CD4-positive, alpha-beta T cell (primary cell): ENCODE measurements around the gene MCTP1. TPM values are rescaled to one million over a fixed set of nuclear protein-coding genes. Genes with fewer than 3 reads are reported as not detected.

Experiments
- ATAC-seq: fragments of 200-7000 bp; cut with Tn5 transposase; one replicate; pipeline ENCODE4 v1.10.0; 2022; ENCODE audit warnings: mild to moderate bottlenecking; ENCODE audit not compliant: poor library complexity
- CTCF ChIA-PET: fragments of 350-600 bp; sonication (Branson Sonifier 250); formaldehyde crosslinking; loops from one replicate; lab custom pipeline; 2021; ENCODE audit warnings: antibody characterized with exemption, inconsistent platforms; lab: Charles Lee
- POLR2A ChIA-PET: fragments of 350-600 bp; sonication (Branson Sonifier 250); formaldehyde crosslinking; loops from one replicate; lab custom pipeline; 2021; ENCODE audit warnings: antibody characterized with exemption, inconsistent platforms; lab: Charles Lee
- DNase-seq, 14 experiments: peaks; one replicate each; pipeline ENCODE4 v3.0.0-alpha.2; 2013 to 2020; ENCODE audit warnings: mixed read lengths in 2 of 14
- H3K27ac ChIP-seq, 2 donors: one replicate each; pipeline versions ENCODE4 v1.5.1 to v1.7.0; 2013; ENCODE audit warnings: low read length in 2 of 2, low read depth in 1 of 2, mild to moderate bottlenecking in 1 of 2
- H3K27me3 ChIP-seq, 2 experiments: 1 replicate in 1 of 2; 2 replicates in 1 of 2; pipeline versions ENCODE4 v1.6.1 to v1.7.0; 2013; ENCODE audit warnings: low read length in 2 of 2, control low read depth in 1 of 2, mild to moderate bottlenecking in 1 of 2, moderate library complexity in 1 of 2; ENCODE audit not compliant: insufficient read depth in 2 of 2, control insufficient read depth in 1 of 2
- H3K36me3 ChIP-seq: one replicate; pipeline ENCODE4 v1.6.1; 2013; ENCODE audit warnings: low read length, control low read depth; ENCODE audit not compliant: insufficient read depth
- H3K4me1 ChIP-seq: one replicate; pipeline ENCODE4 v1.6.1; 2013; ENCODE audit warnings: low read length, control low read depth; ENCODE audit not compliant: insufficient read depth
- H3K4me3 ChIP-seq: one replicate; pipeline ENCODE4 v1.5.1; 2013; ENCODE audit warnings: mild to moderate bottlenecking, low read length, moderate library complexity
- H3K9me3 ChIP-seq, 2 experiments: 1 replicate in 1 of 2; 2 replicates in 1 of 2; pipeline versions ENCODE4 v1.6.1 to v1.7.0; 2013; ENCODE audit warnings: low read length in 2 of 2, mild to moderate bottlenecking in 2 of 2, control low read depth in 1 of 2, moderate library complexity in 1 of 2; ENCODE audit not compliant: control insufficient read depth in 1 of 2, insufficient read depth in 1 of 2
- H3K27ac Mint-ChIP-seq: one replicate; pipeline ENCODE4 v1.8.0; 2020; ENCODE audit warnings: mixed read lengths
- H3K27me3 Mint-ChIP-seq: one replicate; pipeline ENCODE4 v1.8.0; 2021; ENCODE audit warnings: mixed read lengths
- H3K36me3 Mint-ChIP-seq: one replicate; pipeline ENCODE4 v1.8.0; 2021; ENCODE audit warnings: low read depth, mixed read lengths
- H3K4me1 Mint-ChIP-seq: one replicate; pipeline ENCODE4 v1.8.0; 2021; ENCODE audit warnings: low read depth, mixed read lengths
- H3K4me3 Mint-ChIP-seq: one replicate; pipeline ENCODE4 v1.8.0; 2020; ENCODE audit warnings: mild to moderate bottlenecking, mixed read lengths
- H3K9me3 Mint-ChIP-seq: one replicate; pipeline ENCODE4 v1.8.0; 2020; ENCODE audit warnings: mixed read lengths
- CTCF ChIP-seq: fragments of 200-600 bp; IDR thresholded peaks from one replicate; pipeline ENCODE4 v1.8.0; 2022; ENCODE audit warnings: antibody characterized with exemption, mild to moderate bottlenecking
- intact Hi-C, 2 experiments: fragments of 100-400 bp; cut with DNase I in 1 of 2; cut with micrococcal nuclease in 1 of 2; formaldehyde crosslinking; loops; one replicate each; pipeline versions ENCODE4 v1.15.1 to v1.9.0; 2023 to 2025; cut with DNase I, micrococcal nuclease
- total RNA-seq, 174 experiments: library from RNA in 2 of 174; stranded (reverse) in 2 of 174; gene quantifications; one replicate each; pipeline ENCODE4 v1.2.3 and lab custom pipeline; 2021 to 2026

Gene MCTP1
- total RNA-seq, 2 experiments from 2014 or later: 2.1 to 2.7 TPM

GRCh38 chr5:95304711-95305110 lies 19.8 kb upstream of the MCTP1 start:
- Histone ChIP-seq H3K27ac (no peak overlapping the region), H3K4me3 (no peak overlapping the region), H3K27me3 (peaks cover 0 to 3% of the 10 kb centered on the region in 2 experiments), H3K4me1 (no peaks in the 10 kb centered on the region), H3K9me3 (no peaks in the 10 kb centered on the region), H3K36me3 (no peaks in the 10 kb centered on the region)
- ChIA-PET POLR2A (no interaction called here), CTCF (no interaction called here)
- no peaks in the 10 kb centered on the region for H3K36me3 Mint-ChIP-seq
- intact Hi-C loops: no loop called here
- H3K27ac Mint-ChIP-seq: no peak overlapping the region
- H3K4me3 Mint-ChIP-seq: no peak overlapping the region
- no peaks in the 10 kb centered on the region for H3K9me3 Mint-ChIP-seq
- no peak for ATAC-seq
- peaks cover 10% of the 10 kb centered on the region for H3K27me3 Mint-ChIP-seq
- no peak for TF ChIP-seq CTCF
- DNase-seq: no peak
- no peaks in the 10 kb centered on the region for H3K4me1 Mint-ChIP-seq

- Mint-ChIP-seq H3K27me3 (peaks cover 16% of the 10 kb centered on the region), H3K36me3 (no peaks in the 10 kb centered on the region), H3K9me3 (no peaks in the 10 kb centered on the region), H3K27ac (no peak overlapping the region), H3K4me1 (no peaks in the 10 kb centered on the region), H3K4me3 (no peak overlapping the region)
- ATAC-seq (no peak), DNase-seq (no peak)
- Histone ChIP-seq H3K4me3 (no peak overlapping the region), H3K27me3 (peaks cover 4 to 12% of the 10 kb centered on the region in 2 experiments), H3K36me3 (no peaks in the 10 kb centered on the region), H3K9me3 (no peaks in the 10 kb centered on the region), H3K4me1 (no peaks in the 10 kb centered on the region), H3K27ac (no peak overlapping the region)
- TF ChIP-seq CTCF: no peak
- intact Hi-C loops: no loop called here
- POLR2A ChIA-PET: no interaction called here
- CTCF ChIA-PET: no interaction called here
Measured at GRCh38 chr5:95298651-95299050, 13.8 kb upstream of the MCTP1 start.

GRCh38 chr5:95296291-95296690 lies 11.4 kb upstream of the MCTP1 start:
- Mint-ChIP-seq H3K27me3 (peaks cover 35% of the 10 kb centered on the region), H3K4me3 (no peak overlapping the region), H3K27ac (no peak overlapping the region), H3K9me3 (no peaks in the 10 kb centered on the region), H3K4me1 (no peaks in the 10 kb centered on the region), H3K36me3 (no peaks in the 10 kb centered on the region)
- Histone ChIP-seq H3K4me3 (no peak overlapping the region), H3K27ac (no peak overlapping the region), H3K27me3 (peaks cover 4 to 23% of the 10 kb centered on the region in 2 experiments), H3K36me3 (no peaks in the 10 kb centered on the region), H3K4me1 (no peaks in the 10 kb centered on the region), H3K9me3 (no peaks in the 10 kb centered on the region)
- POLR2A ChIA-PET: no interaction called here
- no peak for DNase-seq
- CTCF ChIA-PET: no interaction called here
- ATAC-seq: no peak
- intact Hi-C loops: no loop called here
- no peak for TF ChIP-seq CTCF
